ENCODE results near the gene ELMO1. TPM values are rescaled to one million over a fixed set of nuclear protein-coding genes. Genes with fewer than 3 reads are reported as not detected.

The ELMO1 gene
- total and polyA plus RNA-seq, 10 of the 15 experiments (the other 5 are each of a cell fraction or from before 2014, with no cell fraction given): 22.6 to 85.9 (median 56.6) TPM

GRCh38 chr7:37196676-37197075 is 252.0 kb downstream of the ELMO1 start (continued):
- TF ChIP-seq CHD4 (IDR thresholded peaks at IDR 0.05) (no peak), TARDBP (IDR thresholded peaks at IDR 0.05; ENCODE audit: borderline replicate concordance) (no peak), RBBP5 (conservative IDR thresholded peaks at IDR 0.05) (no peak), NR2F1 (conservative IDR thresholded peaks at IDR 0.05) (no peak), YBX1 (IDR thresholded peaks at IDR 0.05) (no peak), SIX5 (IDR thresholded peaks at IDR 0.05; ENCODE audit: low read depth, low read length, severe bottlenecking) (no peak), MTA2 (IDR thresholded peaks at IDR 0.05; ENCODE audit: low read depth) (no peak), SREBF2 (IDR thresholded peaks at IDR 0.05; ENCODE audit: low read length) (no peak), CREB1 (IDR thresholded peaks at IDR 0.05; ENCODE audit: low read depth) (no peak), ETV6 (conservative IDR thresholded peaks at IDR 0.05 in 1 of 2, IDR thresholded peaks at IDR 0.05 in 1 of 2; ENCODE audit: borderline replicate concordance in 1 of 2, low read depth in 1 of 2) (no peak)

GRCh38 chr7:37195388-37195787 is 253.3 kb downstream of the ELMO1 start:
- intact Hi-C loops (cut with micrococcal nuclease; ENCODE audit: unreplicated experiment): loop anchor here (5.0 kb wide), 2 partner anchors 208 to 723 kb away; no protein-coding TSS in a partner anchor
- Histone ChIP-seq H3K36me3 (ENCODE audit: control insufficient read depth in 2 of 2, insufficient read depth in 2 of 2, low read length in 1 of 2) (peaks cover 0 to 9% of the 10 kb centered on the region in 2 experiments; a peak in 2 of 4 replicates), H3K4me2 (ENCODE audit: control insufficient read depth, insufficient read depth) (no peak overlapping the region), H3K27me3 (replicated peaks in 1 of 2; ENCODE audit: control insufficient read depth in 2 of 2, insufficient read depth in 2 of 2, low read length in 1 of 2) (no peaks in the 10 kb centered on the region), H3K4me1 (ENCODE audit: control insufficient read depth, insufficient read depth, low read length) (0 out of 2 replicates have a peak, but pooled peaks cover under 1% of the 10 kb centered on the region), H3K9ac (ENCODE audit: control insufficient read depth, insufficient read depth, low read length) (no peak overlapping the region), H3K79me2 (ENCODE audit: control insufficient read depth, insufficient read depth, low read length) (no peaks in the 10 kb centered on the region), H2AFZ (ENCODE audit: control insufficient read depth, low read depth, low read length) (no peak overlapping the region), H3K9me3 (replicated peaks; ENCODE audit: control insufficient read depth, insufficient read depth, low read length) (no peaks in the 10 kb centered on the region), H3K4me3 (no peak overlapping the region), H3K27ac (ENCODE audit: control insufficient read depth, insufficient read depth) (no peak overlapping the region), H4K20me1 (ENCODE audit: control insufficient read depth, insufficient read depth) (no peaks in the 10 kb centered on the region)
- no peak for ATAC-seq
- ChIA-PET POLR2A (no interaction called here), CTCF (interaction anchor here (2.2 to 3.7 kb wide), 3 partner anchors 13 to 708 kb away, joined by 8 to 27 read pairs (median 9); no protein-coding TSS in a partner anchor), RAD21 (ENCODE audit: unreplicated experiment) (no interaction called here), SMC1A (ENCODE audit: uncharacterized antibody, unreplicated experiment) (interaction anchor here (0.7 to 1.7 kb wide), 2 partner anchors 201 to 708 kb away, joined by 3 to 4 read pairs; no protein-coding TSS in a partner anchor)
- BruUV-seq (replicated peaks): no TSS peak
- no peak for DNase-seq (ENCODE audit: low read depth, low spot score)
- no peak for FAIRE-seq
- in situ Hi-C loops (cut with MboI): loop anchor here (10.0 kb wide), 1 partner anchor 521 kb away; no protein-coding TSS in a partner anchor
- TF ChIP-seq BMI1 (IDR thresholded peaks at IDR 0.05; ENCODE audit: borderline replicate concordance) (no peak), IRF5 (IDR thresholded peaks at IDR 0.05; ENCODE audit: borderline replicate concordance) (no peak), EGR1 (IDR thresholded peaks at IDR 0.05; ENCODE audit: borderline replicate concordance in 1 of 2, low read depth in 2 of 2, low read length in 2 of 2) (no peak)
- 99% methylated on average over 7 of the region's 7 CpGs for WGBS (ENCODE audit: insufficient coverage, insufficient replicate concordance, low lambda C conversion rate, missing lambda C conversion rate)

Data from GM12878 (cell line).